Duodenal mucosa (tissue), 2 donors: ENCODE data around the gene TTC16.
A peak's percentile ranks its signal among the peaks of the same experiment; 100 is the strongest.
"Not testable (repeated sequence)": the region's sequence is repeated elsewhere in the genome, so short reads cannot be mapped to it uniquely, and the experiment has no call there.

ENCODE experiments used
- H3K27ac ChIP-seq: one replicate; pipeline ENCODE4 v1.7.0; 2013; ENCODE audit warnings: low read depth, low read length
- H3K27me3 ChIP-seq, 2 donors: one replicate each; pipeline ENCODE4 v1.7.0; 2013; ENCODE audit warnings: low read length in 2 of 2, control low read depth in 1 of 2; ENCODE audit not compliant: insufficient read depth in 2 of 2, control insufficient read depth in 1 of 2
- H3K36me3 ChIP-seq, 2 donors: one replicate each; pipeline ENCODE4 v1.7.0; 2013; ENCODE audit warnings: low read length in 2 of 2, control low read depth in 1 of 2; ENCODE audit not compliant: insufficient read depth in 2 of 2, control insufficient read depth in 1 of 2
- H3K4me1 ChIP-seq, 2 donors: one replicate each; pipeline ENCODE4 v1.7.0; 2013; ENCODE audit warnings: low read length in 2 of 2, control low read depth in 1 of 2; ENCODE audit not compliant: insufficient read depth in 2 of 2, control insufficient read depth in 1 of 2
- H3K4me3 ChIP-seq, 2 donors: one replicate each; pipeline ENCODE4 v1.7.0; 2013; ENCODE audit warnings: low read length in 2 of 2, low read depth in 1 of 2
- H3K9ac ChIP-seq, 2 donors: one replicate each; pipeline ENCODE4 v1.7.0; 2013; ENCODE audit warnings: low read length in 2 of 2, low read depth in 1 of 2
- H3K9me3 ChIP-seq, 2 donors: one replicate each; pipeline ENCODE4 v1.7.0; 2013; ENCODE audit warnings: low read length in 2 of 2, control low read depth in 1 of 2; ENCODE audit not compliant: control insufficient read depth in 1 of 2

Gene TTC16

DNA sequence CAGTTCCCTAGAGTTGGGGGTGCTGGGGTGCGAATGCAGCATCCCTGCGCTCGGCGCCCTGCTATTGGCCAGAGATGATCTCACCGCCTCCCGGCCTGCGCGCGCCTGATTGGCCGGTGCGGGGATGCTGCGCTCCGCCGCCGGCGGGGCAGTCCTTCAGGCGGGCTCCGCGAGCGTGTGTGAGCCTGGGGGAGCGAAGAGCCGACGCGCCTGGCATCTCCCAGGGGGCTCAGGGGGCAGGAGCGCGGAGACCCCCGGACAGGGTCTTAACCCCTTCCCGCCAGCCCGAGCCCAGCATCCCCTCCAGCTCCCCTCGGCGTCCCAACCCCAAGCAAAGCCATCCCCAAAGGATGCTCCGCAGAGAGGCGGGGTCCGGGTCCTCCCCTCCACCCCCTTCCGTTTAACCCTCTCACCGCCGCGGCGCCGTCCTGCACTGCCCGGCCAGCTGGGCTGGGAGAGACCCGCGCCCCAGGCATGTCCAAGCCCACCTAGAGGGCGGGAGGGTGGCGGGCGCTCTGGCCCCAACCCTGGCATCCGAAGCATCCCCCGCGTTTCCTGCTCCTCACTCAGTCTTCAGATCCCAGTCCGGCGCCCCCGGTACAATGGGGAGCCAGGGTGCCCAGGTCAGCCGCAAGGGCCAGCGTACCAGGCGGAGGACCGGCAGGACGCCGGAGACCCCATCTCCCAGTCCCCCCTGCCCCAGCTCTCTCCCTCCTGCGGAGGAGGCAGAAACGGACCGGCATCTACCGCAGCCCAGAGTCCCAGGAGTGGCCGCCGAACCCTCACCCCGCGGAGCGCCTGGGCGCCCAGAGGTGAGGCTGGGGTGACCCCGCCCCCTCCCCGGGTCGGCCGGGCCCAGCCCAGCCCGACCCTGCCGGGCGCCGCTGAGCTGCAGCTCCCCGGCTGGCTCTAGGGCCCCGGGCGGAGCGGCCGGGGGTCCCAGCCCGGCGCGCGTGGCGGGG is 38.5 kb downstream of the TTC16 start:
- Histone ChIP-seq H3K27me3 (peaks cover 0 to 7% of the 10 kb centered on the region in 2 donors), H3K36me3 (peaks cover 0 to 9% of the 10 kb centered on the region in 2 donors), H3K9me3 (no peaks in the 10 kb centered on the region), H3K4me1 (no peaks in the 10 kb centered on the region), H3K4me3 (no peak overlapping the region), H3K9ac (no peak overlapping the region), H3K27ac (no peak overlapping the region)

GRCh38 chr9:127755061-127756060 is 39.5 kb downstream of the TTC16 start:
- no peaks in the 10 kb centered on the region for H3K9me3 ChIP-seq
- H3K27me3 ChIP-seq, result peaks cover 0 to 7% of the 10 kb centered on the region in 2 donors
- H3K4me1 ChIP-seq, result no peaks in the 10 kb centered on the region
- H3K36me3 ChIP-seq, result peaks cover 0 to 5% of the 10 kb centered on the region in 2 donors
- H3K4me3 ChIP-seq, result no peak overlapping the region
- no peak overlapping the region for H3K9ac ChIP-seq
- no peak overlapping the region for H3K27ac ChIP-seq

GRCh38 chr9:127756233-127756632 is 40.4 kb downstream of the TTC16 start:
- Histone ChIP-seq H3K27me3 (peaks cover 0 to 5% of the 10 kb centered on the region in 2 donors), H3K4me1 (no peaks in the 10 kb centered on the region), H3K27ac (no peak overlapping the region), H3K9ac (no peak overlapping the region), H3K4me3 (no peak overlapping the region), H3K9me3 (no peaks in the 10 kb centered on the region), H3K36me3 (no peaks in the 10 kb centered on the region)

DNA sequence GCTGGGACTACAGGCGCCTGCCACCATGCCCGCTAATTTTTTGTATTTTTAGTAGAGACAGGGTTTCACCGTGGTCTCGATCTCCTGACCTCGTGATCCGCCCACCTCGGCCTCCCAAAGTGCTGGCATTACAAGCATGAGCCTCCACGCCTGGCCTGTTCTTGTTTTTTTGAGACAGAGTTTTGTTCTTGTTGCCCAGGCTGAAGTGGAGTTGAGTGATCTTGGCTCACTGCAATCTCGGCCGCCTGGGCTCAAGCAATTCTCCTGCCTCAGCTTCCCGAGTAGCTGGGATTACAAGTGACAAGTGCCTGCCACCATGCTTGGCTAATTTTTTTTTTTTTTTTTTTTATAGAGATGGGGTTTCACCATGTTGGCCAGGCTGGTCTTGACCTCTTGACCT is 40.9 kb downstream of the TTC16 start:
- H3K4me1 ChIP-seq, H3K4me3 ChIP-seq, H3K27ac ChIP-seq: not testable (repeated sequence)

DNA sequence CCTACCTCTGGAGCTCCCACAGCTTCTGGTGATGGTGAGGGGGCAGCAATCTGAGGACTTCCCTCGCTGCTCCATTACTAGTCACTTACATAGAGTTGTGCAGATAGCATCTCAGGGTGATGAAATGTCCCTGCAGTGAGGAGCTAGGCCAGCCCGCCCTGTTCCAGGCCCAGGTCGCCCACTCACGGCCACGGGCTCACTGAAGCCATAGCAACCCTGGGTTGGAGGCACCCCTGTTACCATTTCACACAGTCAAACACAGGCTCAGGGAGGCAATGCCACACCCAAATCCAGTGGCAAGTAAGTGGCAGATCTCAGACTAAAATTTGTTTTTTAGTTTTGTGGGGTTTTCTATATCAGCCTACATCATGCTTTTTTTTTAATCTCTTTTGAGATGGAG is 43.0 kb downstream of the TTC16 start:
- H3K4me3 ChIP-seq, result no peak overlapping the region
- H3K27ac ChIP-seq, result no peak overlapping the region
- no peak overlapping the region for H3K9ac ChIP-seq
- H3K9me3 ChIP-seq, result no peaks in the 10 kb centered on the region
- H3K4me1 ChIP-seq, result peaks cover 0 to 8% of the 10 kb centered on the region in 2 donors
- H3K36me3 ChIP-seq, result no peaks in the 10 kb centered on the region
- peaks cover 4% of the 10 kb centered on the region in 2 donors for H3K27me3 ChIP-seq

More for the DNA sequence above, 40.9 kb downstream of the TTC16 start:
- not testable (repeated sequence) for H3K36me3 ChIP-seq, H3K9ac ChIP-seq, H3K9me3 ChIP-seq, H3K27me3 ChIP-seq

- Histone ChIP-seq H3K27ac (no peak overlapping the region), H3K4me1 (peaks cover 0 to 12% of the 10 kb centered on the region in 2 donors), H3K9me3 (no peaks in the 10 kb centered on the region), H3K27me3 (peaks cover 0 to 4% of the 10 kb centered on the region in 2 donors), H3K36me3 (no peaks in the 10 kb centered on the region), H3K9ac (no peak overlapping the region), H3K4me3 (no peak overlapping the region)
Observed at GRCh38 chr9:127761061-127761460, 45.2 kb downstream of the TTC16 start.

GRCh38 chr9:127761491-127761956 is 45.6 kb downstream of the TTC16 start:
- Histone ChIP-seq H3K4me3 (no peak overlapping the region), H3K4me1 (peaks cover 0 to 14% of the 10 kb centered on the region in 2 donors), H3K36me3 (no peaks in the 10 kb centered on the region), H3K27ac (no peak overlapping the region), H3K9me3 (no peaks in the 10 kb centered on the region), H3K9ac (no peak overlapping the region), H3K27me3 (peaks cover 0 to 4% of the 10 kb centered on the region in 2 donors)

DNA sequence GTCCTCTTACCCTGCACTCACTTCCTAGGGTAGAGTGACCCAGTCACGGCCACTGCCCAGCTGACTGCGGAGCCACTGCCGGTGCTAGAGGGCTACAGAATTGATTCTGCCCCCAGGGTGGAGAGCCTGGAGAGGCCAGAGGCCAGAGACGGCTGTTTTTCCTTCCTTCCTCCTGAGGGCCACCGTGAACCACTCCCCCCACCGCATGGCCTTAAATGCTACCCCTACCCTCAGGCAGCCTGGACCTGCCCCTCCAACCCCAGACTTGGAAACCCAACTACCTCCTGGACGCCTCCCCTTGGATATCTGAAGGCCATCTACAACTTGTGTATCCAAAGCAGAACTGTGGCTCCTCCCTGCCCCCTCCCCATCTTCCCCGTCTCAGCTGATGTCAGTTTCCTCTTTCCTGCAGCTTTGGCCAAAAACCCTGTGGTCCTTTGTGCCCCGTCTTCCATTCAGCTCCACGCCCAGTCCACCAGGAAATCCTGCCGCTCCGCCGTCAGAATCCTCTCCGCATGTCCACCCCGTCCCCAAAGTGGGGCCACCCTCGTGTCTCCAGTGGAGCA is 46.3 kb downstream of the TTC16 start:
- H3K9ac ChIP-seq, result no peak overlapping the region
- peaks cover 0 to 18% of the 10 kb centered on the region in 2 donors for H3K4me1 ChIP-seq
- no peaks in the 10 kb centered on the region for H3K36me3 ChIP-seq
- H3K4me3 ChIP-seq, result no peak overlapping the region
- H3K9me3 ChIP-seq, result no peaks in the 10 kb centered on the region
- peak overlapping the region; percentile 50 for H3K27ac ChIP-seq
- H3K27me3 ChIP-seq, result peaks cover 0 to 4% of the 10 kb centered on the region in 2 donors

DNA sequence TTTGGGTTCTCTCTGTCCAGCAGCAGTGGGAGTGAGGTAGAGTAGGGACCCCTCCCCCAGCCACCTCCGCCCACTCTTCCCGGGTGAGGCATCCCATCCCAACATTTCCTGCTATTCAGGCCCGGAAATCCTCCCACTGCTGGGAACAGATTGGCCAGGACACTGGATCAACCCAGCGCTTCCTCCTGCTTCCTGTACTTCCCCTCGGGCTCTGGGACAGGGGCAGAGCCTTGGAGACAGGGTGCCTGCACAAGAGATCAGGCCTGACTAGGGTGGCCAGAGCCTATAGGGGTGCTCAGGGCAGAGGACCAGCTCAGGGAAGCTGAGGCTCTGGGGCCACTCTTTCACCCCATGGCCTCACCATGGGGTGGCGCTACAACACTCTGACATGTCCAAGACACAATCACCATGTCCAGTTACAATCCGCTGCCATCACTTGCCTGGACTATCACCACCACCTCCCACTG is 48.1 kb downstream of the TTC16 start:
- Histone ChIP-seq H3K4me3 (no peak overlapping the region), H3K27ac (no peak overlapping the region), H3K4me1 (peaks cover 0 to 22% of the 10 kb centered on the region in 2 donors), H3K9ac (no peak overlapping the region), H3K9me3 (no peaks in the 10 kb centered on the region), H3K27me3 (peaks cover 0 to 4% of the 10 kb centered on the region in 2 donors), H3K36me3 (no peaks in the 10 kb centered on the region)
